LNCAP (cell line): ENCODE results near the gene SLC25A29.

Source experiments
- CTCF ChIP-seq: fragments of 450-650 bp; IDR thresholded peaks from 2 replicates; pipeline ENCODE4 v1.5.1; 2017; ENCODE audit warnings: mild to moderate bottlenecking

The SLC25A29 gene

GRCh38 chr14:100290607-100291304, 15.5 kb downstream of the SLC25A29 start:
- TF ChIP-seq CTCF: no peak

- TF ChIP-seq CTCF: no peak
These were observed 16.2 kb downstream of the SLC25A29 start for GRCh38 chr14:100289916-100290606.

GRCh38 chr14:100288382-100289185, 17.7 kb downstream of the SLC25A29 start:
- TF ChIP-seq CTCF: no peak

- TF ChIP-seq CTCF: no peak
These were observed 18.8 kb downstream of the SLC25A29 start for GRCh38 chr14:100287202-100287997.

GRCh38 chr14:100286484-100287191, 19.6 kb downstream of the SLC25A29 start:
- TF ChIP-seq CTCF: no peak

GRCh38 chr14:100285913-100286400, 20.3 kb downstream of the SLC25A29 start:
- TF ChIP-seq CTCF: peak; percentile 14
